Ovary (tissue), 3 donors: ENCODE data around the gene COL7A1.

Experiments
- EP300 ChIP-seq: sonication (generic); formaldehyde crosslinking; IDR thresholded peaks from one replicate; pipeline ENCODE4 v1.6.1; 2017; ENCODE audit warnings: antibody characterized with exemption
- POLR2A ChIP-seq: fragments of 450-650 bp; IDR thresholded peaks from one replicate; pipeline ENCODE4 v1.6.1; 2017; ENCODE audit warnings: antibody characterized with exemption, mild to moderate bottlenecking, moderate library complexity
- TF ChIP-seq, protein P1 (sequence below), 3 donors: fragments of 450-650 bp in 2 of 3; fragments of 200-600 bp in 1 of 3; IDR thresholded peaks; one replicate each; pipeline versions ENCODE4 v1.5.1 to v1.8.0; 2016 to 2022; ENCODE audit warnings: antibody characterized with exemption in 3 of 3, mild to moderate bottlenecking in 1 of 3
- donor health status: DM: no; HTN: no; CAD: no.

- TF ChIP-seq, protein P1, sequence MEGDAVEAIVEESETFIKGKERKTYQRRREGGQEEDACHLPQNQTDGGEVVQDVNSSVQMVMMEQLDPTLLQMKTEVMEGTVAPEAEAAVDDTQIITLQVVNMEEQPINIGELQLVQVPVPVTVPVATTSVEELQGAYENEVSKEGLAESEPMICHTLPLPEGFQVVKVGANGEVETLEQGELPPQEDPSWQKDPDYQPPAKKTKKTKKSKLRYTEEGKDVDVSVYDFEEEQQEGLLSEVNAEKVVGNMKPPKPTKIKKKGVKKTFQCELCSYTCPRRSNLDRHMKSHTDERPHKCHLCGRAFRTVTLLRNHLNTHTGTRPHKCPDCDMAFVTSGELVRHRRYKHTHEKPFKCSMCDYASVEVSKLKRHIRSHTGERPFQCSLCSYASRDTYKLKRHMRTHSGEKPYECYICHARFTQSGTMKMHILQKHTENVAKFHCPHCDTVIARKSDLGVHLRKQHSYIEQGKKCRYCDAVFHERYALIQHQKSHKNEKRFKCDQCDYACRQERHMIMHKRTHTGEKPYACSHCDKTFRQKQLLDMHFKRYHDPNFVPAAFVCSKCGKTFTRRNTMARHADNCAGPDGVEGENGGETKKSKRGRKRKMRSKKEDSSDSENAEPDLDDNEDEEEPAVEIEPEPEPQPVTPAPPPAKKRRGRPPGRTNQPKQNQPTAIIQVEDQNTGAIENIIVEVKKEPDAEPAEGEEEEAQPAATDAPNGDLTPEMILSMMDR (IDR thresholded peaks at IDR 0.05): no peak
- TF ChIP-seq EP300: no peak
- TF ChIP-seq POLR2A: no peak
These were observed 70.2 kb downstream of the COL7A1 start for GRCh38 chr3:48524970-48525369.
